GM18502 (cell line): Measurements from ENCODE around the gene PDE4B.

Experiments
- ATAC-seq: cut with Tn5 transposase; IDR thresholded peaks from one replicate; pipeline ENCODE4 v1.9.1; 2021; ENCODE audit warnings: mild to moderate bottlenecking; ENCODE audit not compliant: unreplicated experiment, poor library complexity

PDE4B gene

DNA sequence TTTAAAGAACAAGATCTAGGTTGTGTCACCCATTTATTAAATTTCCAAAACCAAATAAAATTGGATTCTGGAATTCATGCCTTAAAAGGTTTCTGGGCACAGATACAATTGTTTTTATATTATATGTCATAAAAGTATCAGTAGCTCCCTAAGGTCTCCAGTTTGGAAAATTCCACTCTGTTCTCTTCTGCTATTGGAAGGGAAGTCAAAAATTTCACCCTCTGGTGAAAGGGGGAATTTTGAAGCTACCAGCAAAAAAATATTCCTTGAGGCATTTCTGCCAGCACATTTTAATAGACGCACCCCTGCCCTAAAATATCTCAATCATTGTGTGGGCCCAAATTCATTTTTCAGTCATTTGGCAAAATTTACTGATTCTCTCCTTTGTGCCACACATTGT is 455.6 kb downstream of the PDE4B start:
- no peak for ATAC-seq

DNA sequence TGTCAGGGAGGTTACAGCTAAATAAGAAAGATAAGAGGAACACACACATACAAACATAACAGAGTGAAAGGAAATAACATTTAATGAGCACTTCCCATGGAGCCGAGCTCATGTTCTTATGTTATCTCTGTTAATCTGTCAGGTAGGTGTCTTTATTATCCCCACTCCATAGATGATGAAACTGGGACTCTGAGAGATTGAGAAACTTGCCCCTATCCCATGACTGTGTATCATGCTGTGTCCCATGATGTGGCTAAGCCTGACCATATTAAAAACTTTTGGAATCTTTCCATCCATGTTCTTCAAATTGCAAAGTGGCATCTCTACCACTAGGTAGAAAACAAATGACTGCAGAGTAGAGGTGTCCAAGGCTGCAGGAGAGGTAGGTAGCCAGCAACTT is 456.1 kb downstream of the PDE4B start:
- no peak for ATAC-seq

DNA sequence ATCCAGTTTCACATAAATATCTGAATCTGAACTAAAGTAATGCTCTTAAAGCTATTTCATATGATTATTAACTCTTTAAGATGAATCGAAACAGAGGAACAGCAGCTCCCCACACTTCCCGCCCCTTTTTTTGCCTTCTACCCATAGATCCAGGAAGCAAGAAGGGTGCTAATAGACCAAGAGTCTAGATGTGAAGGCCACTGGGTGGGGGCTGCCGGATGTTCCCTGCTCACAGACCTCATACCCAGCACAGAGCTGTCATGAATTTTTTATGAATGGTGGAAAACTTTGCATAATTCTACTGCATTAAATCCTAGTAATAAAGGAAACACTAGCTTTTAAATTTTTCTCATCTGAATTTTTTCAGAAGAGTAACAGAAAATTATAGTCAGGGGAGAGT is 457.4 kb downstream of the PDE4B start:
- ATAC-seq, result no peak

DNA sequence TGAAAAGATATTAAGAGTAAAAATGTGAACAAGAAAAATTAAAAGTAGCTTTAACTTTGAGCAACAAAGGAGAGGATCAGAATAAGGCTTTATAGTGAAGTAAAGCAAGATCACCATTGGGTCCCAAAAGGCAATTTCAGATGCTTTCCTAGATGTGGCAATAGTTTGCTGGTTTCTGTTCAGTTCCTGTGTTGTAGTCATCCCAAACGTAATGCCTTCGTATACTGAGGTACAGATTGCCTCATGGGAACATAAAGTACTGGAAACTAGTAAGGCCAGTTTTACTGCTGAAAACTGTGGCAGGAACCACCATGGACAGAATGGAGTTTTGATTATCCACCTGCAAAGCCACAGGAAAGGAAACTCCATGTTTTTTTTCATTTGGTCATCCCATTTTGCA is 457.8 kb downstream of the PDE4B start:
- ATAC-seq, result no peak

DNA sequence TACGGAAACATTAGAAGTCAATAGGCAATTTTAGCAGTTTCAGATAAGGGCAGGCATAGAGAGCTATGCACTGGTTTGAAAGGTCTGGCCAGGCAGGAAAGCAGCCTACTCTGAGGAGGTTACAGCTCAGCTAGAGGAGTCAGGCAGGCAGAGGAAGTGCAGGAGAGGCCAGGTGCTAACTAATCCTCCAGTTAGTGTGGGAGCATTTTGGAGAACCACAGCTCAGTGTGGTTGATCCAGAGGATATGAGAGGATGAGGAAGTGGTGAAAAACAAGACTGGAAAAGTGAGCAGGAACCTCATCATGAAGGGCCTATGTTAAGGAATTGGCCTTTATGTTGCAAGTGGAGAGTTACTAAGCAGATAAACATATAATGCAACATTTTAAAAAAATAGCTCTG is 458.9 kb downstream of the PDE4B start:
- peak; percentile 34 for ATAC-seq

DNA sequence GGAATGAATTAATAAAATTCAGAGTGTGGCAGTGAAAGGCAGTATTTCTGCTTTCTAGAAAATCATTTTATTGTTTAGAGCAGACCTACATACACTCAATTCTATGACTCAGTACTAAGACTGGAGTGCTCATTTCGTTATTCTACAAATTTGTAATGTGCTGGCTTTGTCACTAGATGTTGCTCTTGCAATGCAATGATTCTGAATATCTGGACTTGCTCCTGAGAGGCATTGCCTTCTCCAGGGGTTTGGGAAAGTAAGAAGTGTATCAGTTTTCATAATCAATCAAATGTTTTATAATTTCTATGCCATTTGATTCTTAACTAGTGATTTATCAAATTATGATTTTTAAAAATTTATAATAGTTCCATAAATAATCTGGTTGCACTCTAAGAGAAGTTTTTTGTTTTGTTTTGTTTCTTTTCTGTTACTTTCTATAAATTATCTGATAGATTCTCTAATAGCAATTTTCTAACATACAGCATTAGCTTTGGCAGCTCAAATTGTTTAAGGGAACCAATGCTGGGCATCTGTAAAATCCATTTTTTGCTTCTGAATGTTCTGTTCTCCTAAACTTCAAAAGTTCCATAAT is 460.7 kb downstream of the PDE4B start:
- peak; percentile 78 for ATAC-seq

DNA sequence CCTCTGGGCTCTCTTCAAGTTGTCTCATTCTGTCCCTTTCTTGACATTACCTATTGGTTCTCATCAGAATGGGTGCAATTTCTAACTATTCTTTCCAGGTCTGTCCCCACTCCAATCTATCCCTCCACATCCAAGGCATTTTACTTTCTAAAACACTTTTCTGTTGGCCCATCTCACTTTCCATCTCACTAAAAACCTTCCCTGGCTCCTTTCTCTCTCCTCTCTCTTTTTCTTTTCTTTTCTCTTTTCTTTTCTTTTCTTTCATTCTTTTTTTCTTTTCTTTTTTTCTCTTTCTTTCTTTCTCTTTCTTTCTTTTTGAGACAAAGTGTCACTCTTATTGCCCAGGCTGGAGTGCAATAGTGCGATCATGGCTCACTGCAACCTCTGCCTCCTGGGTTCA is 462.1 kb downstream of the PDE4B start:
- no peak for ATAC-seq

DNA sequence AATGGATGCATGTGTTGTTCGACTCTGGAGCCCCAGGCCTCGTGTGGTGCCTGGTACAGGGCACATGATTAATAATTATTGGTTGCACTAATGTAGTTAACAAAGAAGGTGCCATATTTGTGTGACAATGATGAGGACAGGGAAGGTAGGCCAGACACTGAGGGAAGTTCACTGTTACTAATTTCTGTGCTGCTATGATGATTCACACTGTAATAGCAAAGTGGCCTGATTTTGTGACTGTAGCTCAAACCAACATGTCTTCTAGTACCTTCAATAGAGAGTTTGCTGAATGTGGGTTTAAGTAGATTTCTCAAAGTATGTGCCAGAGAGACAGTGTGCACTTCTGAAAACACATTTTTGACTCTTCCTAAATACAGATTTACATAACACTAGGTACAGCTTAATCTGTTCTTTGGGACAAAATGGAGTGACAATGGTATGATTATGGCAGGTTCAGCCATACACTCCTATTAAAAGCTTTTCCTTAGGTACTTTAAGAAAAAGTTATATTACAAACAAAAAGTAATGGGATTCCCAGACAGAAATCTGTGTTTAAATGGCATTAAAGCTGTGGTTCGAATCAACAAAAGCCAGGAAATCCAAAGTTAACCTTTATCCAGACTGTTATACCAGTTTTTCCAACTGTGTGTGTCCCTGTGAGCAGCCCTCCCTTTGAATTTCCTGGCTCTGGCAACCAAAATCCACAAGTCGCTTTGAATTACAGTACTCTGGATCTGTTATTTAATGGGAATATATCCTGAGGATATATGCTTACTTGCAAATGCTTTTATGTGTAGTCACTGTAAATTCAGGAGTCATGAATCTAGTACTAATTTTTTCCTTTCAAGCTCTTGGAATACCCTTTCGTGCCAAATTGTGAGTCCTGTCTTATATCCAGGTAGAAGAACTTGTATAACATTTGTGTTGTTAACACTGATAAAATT is 464.2 kb downstream of the PDE4B start:
- no peak for ATAC-seq

DNA sequence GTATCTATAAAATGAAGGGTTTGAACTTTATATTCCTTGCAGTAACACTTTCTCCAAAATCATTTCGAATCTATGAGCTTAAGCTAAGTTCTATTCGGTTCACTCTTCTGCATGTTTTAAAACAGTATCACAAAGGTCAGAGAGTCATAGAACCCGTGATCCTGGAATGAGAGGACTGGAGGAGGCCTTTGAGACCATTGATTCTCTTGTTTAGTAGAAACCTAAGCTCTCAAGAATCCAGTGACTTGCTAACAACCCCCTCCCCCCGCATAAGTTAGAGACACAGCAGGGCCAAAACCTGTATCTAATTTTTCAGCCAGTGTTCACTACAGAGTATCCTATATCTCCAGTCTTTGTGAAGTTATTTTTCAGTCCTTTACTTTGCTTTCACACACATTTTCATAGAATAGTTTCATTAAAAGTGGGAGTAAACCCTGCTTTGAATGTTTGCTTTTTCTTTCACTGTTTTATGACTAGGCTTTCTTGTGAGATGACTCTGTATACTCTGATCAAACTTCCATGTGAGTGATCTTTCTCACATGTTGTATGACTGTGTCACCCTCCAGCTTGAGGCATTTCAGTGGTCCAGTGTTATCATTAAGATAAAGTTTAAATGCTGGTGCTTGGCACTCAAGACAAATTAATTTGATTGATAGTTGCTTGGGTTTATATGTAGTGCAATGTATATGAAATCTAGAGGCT is 465.9 kb downstream of the PDE4B start:
- peak; percentile 78 for ATAC-seq

DNA sequence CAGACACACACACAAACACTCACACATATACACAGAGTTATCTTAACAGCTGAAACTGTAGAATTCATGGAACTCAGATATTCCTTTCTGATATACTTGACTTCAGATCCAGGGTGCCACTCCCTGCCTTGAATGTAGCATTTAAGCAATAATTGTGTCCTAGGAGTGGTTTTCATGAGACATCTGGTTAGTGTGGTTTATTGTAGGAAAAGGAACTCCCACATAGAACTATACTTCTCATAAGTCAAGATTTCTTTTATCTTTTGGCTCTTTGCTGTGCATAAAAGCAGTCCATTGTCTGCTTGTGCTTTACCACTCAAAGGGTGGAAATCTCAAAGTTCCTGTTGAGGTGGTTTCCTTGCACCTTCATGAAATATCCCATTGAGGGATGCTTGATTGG is 468.7 kb downstream of the PDE4B start:
- no peak for ATAC-seq

DNA sequence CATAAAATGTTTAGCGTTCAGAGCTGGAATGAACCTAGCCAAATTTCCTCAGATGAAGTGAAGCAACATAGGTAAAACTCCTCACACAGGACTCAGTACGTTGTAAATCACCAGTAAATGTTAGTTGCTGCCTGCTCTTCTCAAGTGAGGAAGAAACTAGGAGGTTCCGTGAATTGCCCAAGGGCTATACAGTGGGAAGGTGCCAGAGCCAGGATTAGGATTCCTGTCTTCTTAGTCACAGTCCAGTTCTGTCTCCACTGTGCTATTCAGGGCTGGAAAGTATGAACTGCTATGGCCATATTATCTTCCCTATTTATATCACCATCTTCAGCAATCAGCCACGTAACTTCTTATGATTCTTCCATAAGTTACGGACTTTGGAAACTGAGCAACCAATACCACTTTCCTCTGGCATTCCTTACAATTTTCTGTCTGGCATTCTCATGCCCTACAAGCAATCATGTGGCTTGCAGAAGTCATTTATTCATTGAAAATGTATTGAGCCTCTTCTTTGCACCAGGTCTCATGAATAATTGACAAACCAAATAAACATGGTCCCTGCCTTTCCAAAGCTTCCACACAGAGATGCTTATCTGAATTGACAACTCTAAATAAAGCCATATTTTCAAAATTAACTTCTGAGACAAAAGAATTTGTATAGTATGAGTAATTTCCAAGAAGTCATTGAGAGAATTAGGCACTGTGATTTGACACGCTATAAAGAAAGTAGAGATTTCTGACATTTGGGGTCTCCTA is 469.7 kb downstream of the PDE4B start:
- ATAC-seq, result no peak

DNA sequence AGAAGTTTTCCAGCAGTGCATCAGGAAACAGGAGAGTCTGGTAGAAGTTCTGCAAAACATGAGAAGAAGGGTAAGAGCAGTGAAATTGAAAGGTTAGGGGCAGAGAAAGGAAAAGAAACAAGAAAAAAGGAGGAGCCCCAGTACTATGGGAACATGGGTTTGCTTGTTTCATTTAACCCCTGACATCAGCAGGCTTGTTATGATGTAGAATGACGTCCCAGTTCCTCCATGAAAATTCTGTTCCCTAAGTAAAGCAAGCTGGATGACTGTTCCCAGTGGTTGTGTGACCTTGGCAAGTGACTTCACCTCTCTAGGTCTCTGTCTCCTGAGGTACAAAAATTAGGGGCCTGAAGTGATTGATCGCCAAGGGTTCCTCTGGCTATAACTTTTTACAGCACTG is 472.6 kb downstream of the PDE4B start:
- no peak for ATAC-seq

DNA sequence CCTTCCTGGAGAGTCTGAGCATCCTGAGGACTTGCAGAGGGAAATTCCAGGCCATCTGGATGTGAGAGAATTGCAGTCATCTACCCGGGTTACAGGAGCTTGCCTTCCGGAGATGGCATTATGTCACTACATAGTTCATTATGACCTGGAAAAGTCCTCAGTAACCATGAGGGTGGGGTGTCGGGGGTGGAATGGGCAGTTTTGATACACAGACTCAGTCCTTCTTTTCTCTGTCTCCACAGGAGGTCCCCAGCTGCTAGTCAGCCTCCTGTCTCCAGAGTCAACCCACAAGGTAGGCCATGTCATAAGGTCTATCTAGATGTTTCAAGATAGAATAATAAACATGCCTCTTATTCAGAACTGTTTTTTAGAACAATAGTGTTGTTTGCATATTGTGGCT is 473.1 kb downstream of the PDE4B start:
- ATAC-seq, result no peak

DNA sequence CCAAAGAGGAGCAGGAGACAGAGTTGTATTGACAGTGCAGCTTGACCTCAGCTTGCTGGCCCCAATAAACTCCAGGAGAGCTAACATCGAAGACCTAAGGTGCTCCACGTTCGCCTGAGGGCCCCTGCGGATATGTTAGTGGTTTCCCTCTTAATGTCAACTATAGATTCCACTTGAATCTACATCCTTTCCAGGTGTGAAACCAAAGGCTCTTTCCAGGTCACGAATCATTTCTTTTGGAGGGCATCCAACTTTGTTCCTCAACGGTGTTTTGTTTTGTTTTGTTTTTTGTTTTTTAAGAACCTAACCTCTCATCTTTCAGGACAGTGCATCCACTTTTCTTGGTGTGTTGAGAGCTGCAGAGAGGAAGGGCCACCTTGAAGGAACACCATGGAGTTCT is 473.7 kb downstream of the PDE4B start:
- no peak for ATAC-seq

DNA sequence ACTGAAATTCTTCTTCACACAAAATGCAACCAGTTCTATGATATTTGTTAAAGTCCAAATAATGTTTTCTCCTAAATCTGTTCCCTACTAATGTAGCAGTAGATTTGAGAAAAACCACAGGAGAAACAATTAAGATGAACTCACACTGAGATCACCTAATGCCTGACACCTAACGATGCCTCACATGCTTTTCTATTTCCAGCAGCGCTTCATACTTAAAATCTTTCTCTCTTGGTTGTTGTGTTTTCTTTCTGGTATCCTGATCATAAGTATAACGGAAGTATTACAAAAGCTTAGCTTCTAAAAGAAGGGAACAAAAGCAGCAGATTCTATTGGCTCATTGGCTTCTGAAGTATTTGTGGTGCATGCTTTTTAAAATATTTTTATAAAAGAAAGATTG is 474.1 kb downstream of the PDE4B start:
- ATAC-seq, result no peak

DNA sequence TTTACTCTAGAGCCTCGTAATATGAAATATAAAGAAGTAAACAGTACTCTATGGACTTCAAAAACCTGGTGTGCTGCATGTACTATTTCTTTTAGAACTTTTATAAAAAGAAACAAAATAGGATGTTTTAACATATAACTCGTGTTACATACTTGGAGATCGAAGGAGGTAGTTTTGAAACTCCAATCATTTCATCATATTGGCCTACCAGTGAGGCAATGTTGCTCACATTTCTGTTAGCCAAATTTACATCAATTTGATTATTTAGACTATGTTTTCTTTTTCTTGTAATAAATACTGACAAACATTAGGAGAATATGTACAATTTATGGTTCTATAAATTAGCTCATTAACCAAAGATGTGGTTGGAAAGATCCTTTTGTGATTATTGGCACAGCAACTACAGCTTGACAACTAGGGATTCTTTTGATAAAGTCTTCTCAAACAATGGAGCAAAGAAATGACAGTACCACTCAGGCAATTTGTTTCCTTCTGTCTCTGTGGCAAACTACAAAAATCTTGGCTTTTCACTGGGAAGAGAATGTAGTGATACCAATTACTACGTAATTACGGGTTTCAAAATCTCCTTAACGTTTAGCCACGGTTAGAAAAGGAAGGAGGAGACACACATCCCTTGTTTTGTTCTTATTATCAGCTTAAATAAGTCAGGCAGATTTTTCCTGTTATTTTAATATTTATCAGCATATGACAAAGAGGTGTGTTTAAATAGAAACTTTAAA is 474.7 kb downstream of the PDE4B start:
- no peak for ATAC-seq

DNA sequence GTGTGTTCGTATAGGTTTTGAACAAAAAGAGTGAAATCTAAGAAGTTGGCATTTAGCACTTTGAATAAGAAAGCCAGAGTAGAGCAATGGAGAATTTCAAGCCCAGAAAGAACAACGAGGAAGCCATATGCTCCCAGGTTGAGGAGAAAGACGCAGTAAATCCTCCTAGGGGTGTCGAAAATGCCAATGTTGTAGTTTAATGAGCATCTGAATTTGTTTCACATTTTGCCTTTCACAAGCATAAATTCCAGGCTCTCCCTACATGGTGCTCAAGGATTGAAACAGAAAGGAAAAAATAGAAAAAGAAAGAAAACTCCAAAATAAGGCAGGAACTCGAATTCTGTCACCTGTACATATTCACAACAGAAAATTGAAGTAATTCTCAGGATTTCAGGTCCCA is 476.5 kb downstream of the PDE4B start:
- ATAC-seq, result no peak

DNA sequence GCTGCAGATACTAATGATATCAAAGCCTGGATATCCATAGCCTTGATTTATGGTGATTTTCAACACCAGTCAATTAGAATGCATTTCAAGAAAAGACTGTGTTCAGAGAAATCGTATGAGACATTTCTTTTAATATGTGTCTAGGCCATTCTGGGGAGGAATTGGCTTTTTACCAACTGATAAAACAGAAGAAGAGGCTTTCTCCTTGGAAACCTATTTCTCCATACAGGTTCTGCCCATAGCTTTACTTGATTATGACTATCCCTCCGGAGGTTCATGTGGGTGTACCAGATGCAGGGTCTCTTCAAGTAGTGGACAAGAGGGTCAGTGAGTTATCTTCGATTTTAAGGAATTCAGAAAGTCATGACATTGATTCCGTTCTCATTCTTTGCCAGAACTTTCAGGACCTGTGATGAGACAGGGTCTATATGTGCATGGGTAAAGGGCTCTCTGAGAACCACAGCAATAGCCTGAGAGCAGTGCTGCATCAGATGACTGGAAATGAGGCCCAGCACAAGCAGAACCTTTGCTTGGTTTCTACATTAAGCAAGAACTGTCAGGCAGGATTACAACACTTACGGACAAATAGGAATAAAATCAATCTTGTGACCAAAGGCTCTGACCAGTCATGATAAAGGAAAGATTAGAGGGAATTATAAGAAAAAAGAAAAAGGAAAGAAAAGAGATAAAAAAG is 477.6 kb downstream of the PDE4B start:
- no peak for ATAC-seq

DNA sequence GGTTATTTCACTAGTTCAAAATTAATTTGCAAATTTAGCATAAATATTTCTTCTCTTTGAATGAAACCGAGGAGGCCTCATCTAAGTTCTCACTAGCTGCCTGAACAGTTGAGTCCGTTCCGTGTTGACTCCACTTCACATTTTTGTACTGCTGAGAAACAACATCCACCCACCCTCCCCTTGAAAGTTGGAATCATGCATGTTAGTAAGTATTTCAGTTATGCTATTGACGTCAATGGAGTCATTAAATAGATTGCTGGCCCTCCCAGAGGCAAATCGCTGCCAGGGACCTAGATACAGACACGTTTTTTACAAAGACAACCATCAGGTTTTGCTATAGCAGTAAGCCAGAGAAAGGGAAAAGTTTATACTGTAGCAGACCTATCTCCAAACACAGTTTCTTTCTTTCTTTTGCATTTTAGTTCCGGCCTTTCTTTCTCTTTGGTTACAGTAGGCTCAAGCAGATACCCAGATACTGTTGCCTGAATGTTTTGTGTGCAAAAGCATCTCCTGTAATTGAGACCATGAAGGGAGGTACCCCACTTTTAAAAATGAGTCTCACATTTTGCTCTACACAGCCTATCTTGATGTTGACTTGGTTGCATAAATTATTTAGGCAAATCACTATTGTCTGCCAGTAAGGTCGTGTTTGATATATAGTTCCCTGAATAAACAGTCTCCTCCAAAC is 478.7 kb downstream of the PDE4B start:
- peak; percentile 29 for ATAC-seq
